Measurements from ENCODE around the gene FEZ2. TPM values are rescaled to one million over a fixed set of nuclear protein-coding genes. Genes with fewer than 3 reads are reported as not detected.

Gene FEZ2
- total and polyA plus RNA-seq, 2 experiments from 2014 or later: 28.0 to 32.9 TPM

GRCh38 chr2:36587556-36587955, 10.4 kb downstream of the FEZ2 start (continued):
- TF ChIP-seq ZNF462 (CRISPR knock-in tag; IDR thresholded peaks at IDR 0.05) (no peak), REST (IDR thresholded peaks at IDR 0.05; ENCODE audit: unreplicated experiment) (no peak), ZNF331 (CRISPR knock-in tag; IDR thresholded peaks at IDR 0.05; ENCODE audit: low read depth) (no peak), CREB1 (CRISPR knock-in tag; IDR thresholded peaks at IDR 0.05; ENCODE audit: low read depth) (no peak), JUNB (IDR thresholded peaks at IDR 0.05; ENCODE audit: unreplicated experiment) (no peak)

- Mint-ChIP-seq H3K27ac (no peak overlapping the region), H3K36me3 (ENCODE audit: low read depth) (peaks cover 20% of the 10 kb centered on the region), H3K9me3 (no peaks in the 10 kb centered on the region), H3K27me3 (ENCODE audit: insufficient read depth, low read depth, poor library complexity) (no peaks in the 10 kb centered on the region), H3K4me3 (no peak overlapping the region), H3K4me1 (no peaks in the 10 kb centered on the region)
- no peak for DNase-seq (ENCODE audit: low spot score)
- Histone ChIP-seq H3K9me2 (ENCODE audit: insufficient read depth) (no peaks in the 10 kb centered on the region), H3K36me3 (ENCODE audit: insufficient read depth) (peaks cover 17% of the 10 kb centered on the region; the same call in 1 of the 2 replicates), H4K20me1 (replicated peaks; ENCODE audit: insufficient read depth) (peaks cover 18% of the 10 kb centered on the region), H3K4me3 (no peak overlapping the region), H3K79me2 (replicated peaks; ENCODE audit: insufficient read depth) (peaks cover 30% of the 10 kb centered on the region), H3K4me1 (ENCODE audit: insufficient read depth) (no peaks in the 10 kb centered on the region), H3K27me3 (ENCODE audit: insufficient read depth) (no peaks in the 10 kb centered on the region), H3K27ac (ENCODE audit: low read depth) (no peak overlapping the region), H2AFZ (no peak overlapping the region), H3K4me2 (no peak overlapping the region), H3F3A (replicated peaks; ENCODE audit: low read depth) (no peaks in the 10 kb centered on the region)
- ATAC-seq: no peak
- no peak for TF ChIP-seq ZNF114 (CRISPR knock-in tag; IDR thresholded peaks at IDR 0.05)
- no peak for TF ChIP-seq STAT1 (IDR thresholded peaks at IDR 0.05; ENCODE audit: unreplicated experiment)
- TF ChIP-seq CREB1 (CRISPR knock-in tag; IDR thresholded peaks at IDR 0.05; ENCODE audit: low read depth): no peak
- no peak for TF ChIP-seq ETS1 (IDR thresholded peaks at IDR 0.05)
- TF ChIP-seq POLR2AphosphoS5 (IDR thresholded peaks at IDR 0.05; ENCODE audit: low read depth): no peak
Observed at GRCh38 chr2:36587101-36587500, 10.9 kb downstream of the FEZ2 start.

Measured in GM23338 (cell line).